B cell (primary cell): Measurements from ENCODE around the gene THSD4. TPM values are rescaled to one million over a fixed set of nuclear protein-coding genes. Genes with fewer than 3 reads are reported as not detected.

Experiments used
- ATAC-seq: fragments of 200-7000 bp; cut with Tn5 transposase; one replicate; pipeline ENCODE4 v1.10.0; 2021; ENCODE audit warnings: low read depth, mild to moderate bottlenecking, moderate number of reproducible peaks, moderate library complexity
- CTCF ChIA-PET: fragments of 350-600 bp; sonication (Branson Sonifier 250); formaldehyde crosslinking; loops from one replicate; lab custom pipeline; 2021; ENCODE audit warnings: antibody characterized with exemption, inconsistent platforms; lab: Charles Lee
- POLR2A ChIA-PET: fragments of 350-600 bp; sonication (Branson Sonifier 250); formaldehyde crosslinking; loops from one replicate; lab custom pipeline; 2021; ENCODE audit warnings: antibody characterized with exemption; lab: Charles Lee
- DNase-seq: peaks from one replicate; pipeline ENCODE4 v3.0.0; 2013
- H2AFZ ChIP-seq: 2 replicates; pipeline ENCODE4 v1.6.1; 2012; ENCODE audit warnings: mild to moderate bottlenecking, low read depth, low read length; ENCODE audit not compliant: insufficient read depth, poor library complexity, severe bottlenecking
- H3K27ac ChIP-seq, 2 donors: 1 replicate in 1 of 2; 2 replicates in 1 of 2; pipeline ENCODE4 v1.5.1; 2012 to 2013; ENCODE audit warnings: low read length in 2 of 2, mild to moderate bottlenecking in 2 of 2, moderate library complexity in 1 of 2
- H3K27me3 ChIP-seq, 4 experiments: fragments of 200-600 bp in 1 of 4; sonication (generic) in 1 of 4; replicated peaks in 1 of 4; 1 replicate in 2 of 4; 2 replicates in 2 of 4; pipeline versions ENCODE4 v1.6.1 to v1.7.0; 2013 to 2016; ENCODE audit warnings: low read length in 3 of 4, mild to moderate bottlenecking in 2 of 4, mixed read lengths in 1 of 4, moderate library complexity in 1 of 4; ENCODE audit not compliant: insufficient read depth in 4 of 4, control insufficient read depth in 3 of 4; ENCODE audit errors: control extremely low read depth in 1 of 4
- H3K36me3 ChIP-seq, 2 experiments: replicated peaks in 1 of 2; 1 replicate in 1 of 2; 2 replicates in 1 of 2; pipeline versions ENCODE4 v1.6.1 to v1.7.1; 2013; ENCODE audit warnings: low read length in 1 of 2; ENCODE audit not compliant: insufficient read depth in 2 of 2, control insufficient read depth in 1 of 2; ENCODE audit errors: control extremely low read depth in 1 of 2, extremely low read depth in 1 of 2
- H3K4me1 ChIP-seq, 2 donors: fragments of 200-600 bp in 1 of 2; sonication (generic) in 1 of 2; 1 replicate in 1 of 2; 2 replicates in 1 of 2; pipeline versions ENCODE4 v1.5.1 to v1.6.1; 2013 to 2017; ENCODE audit warnings: low read length in 2 of 2; ENCODE audit not compliant: control insufficient read depth in 2 of 2, insufficient read depth in 2 of 2
- H3K4me2 ChIP-seq: replicated peaks from 2 replicates; pipeline ENCODE3; 2012; ENCODE audit warnings: mild to moderate bottlenecking, low read depth, low read length; ENCODE audit not compliant: poor library complexity, severe bottlenecking
- H3K4me3 ChIP-seq, 5 experiments: fragments of 200-600 bp in 1 of 5; sonication (generic) in 1 of 5; 1 replicate in 3 of 5; 2 replicates in 2 of 5; pipeline versions ENCODE4 v1.5.1 to v1.7.0; 2011 to 2016; ENCODE audit warnings: low read length in 4 of 5, mild to moderate bottlenecking in 4 of 5, low read depth in 2 of 5, control low read depth in 1 of 5, moderate library complexity in 1 of 5; ENCODE audit not compliant: insufficient read depth in 1 of 5; ENCODE audit errors: control extremely low read depth in 1 of 5, extremely low read depth in 1 of 5
- H3K79me2 ChIP-seq: fragments of 200-600 bp; sonication (generic); one replicate; pipeline ENCODE4 v1.6.0; 2016; ENCODE audit warnings: low read length; ENCODE audit not compliant: control insufficient read depth, insufficient read depth
- H3K9ac ChIP-seq: fragments of 200-600 bp; sonication (generic); 2 replicates; pipeline ENCODE4 v1.6.1; 2017; ENCODE audit warnings: mild to moderate bottlenecking, low read length, moderate library complexity
- H3K9me3 ChIP-seq, 3 donors: one replicate each; pipeline versions ENCODE4 v1.6.1 to v1.7.1; 2013; ENCODE audit warnings: low read length in 2 of 3; ENCODE audit not compliant: control insufficient read depth in 2 of 3, insufficient read depth in 1 of 3; ENCODE audit errors: control extremely low read depth in 1 of 3
- H4K20me1 ChIP-seq: 2 replicates; pipeline ENCODE4 v1.6.0; 2012; ENCODE audit warnings: mild to moderate bottlenecking, low read length; ENCODE audit not compliant: insufficient read depth, control insufficient read depth, poor library complexity, severe bottlenecking
- H3K27ac Mint-ChIP-seq: one replicate; pipeline ENCODE4 v1.8.0; 2021; ENCODE audit warnings: mixed read lengths
- H3K27me3 Mint-ChIP-seq: one replicate; pipeline ENCODE4 v1.8.0; 2021; ENCODE audit warnings: mixed read lengths
- H3K4me1 Mint-ChIP-seq: one replicate; pipeline ENCODE4 v1.8.0; 2021; ENCODE audit warnings: mixed read lengths
- H3K4me3 Mint-ChIP-seq: one replicate; pipeline ENCODE4 v1.8.0; 2021; ENCODE audit warnings: mixed read lengths
- H3K9me3 Mint-ChIP-seq: one replicate; pipeline ENCODE4 v1.8.0; 2022; ENCODE audit warnings: mixed read lengths; ENCODE audit not compliant: insufficient read depth
- EZH2 ChIP-seq: IDR thresholded peaks from 2 replicates; pipeline ENCODE4 v1.6.1; 2012; ENCODE audit warnings: borderline replicate concordance, low read depth, mild to moderate bottlenecking, moderate library complexity, low read length; ENCODE audit not compliant: insufficient read depth, poor library complexity, severe bottlenecking
- WGBS: methylation state at CpG from one replicate; pipeline ENCODE4 v1.1.5; 2013; ENCODE audit warnings: missing lambda C conversion rate; ENCODE audit not compliant: insufficient coverage; 5-methylcytosine and 5-hydroxymethylcytosine counted together
- intact Hi-C: fragments of 100-400 bp; cut with micrococcal nuclease; formaldehyde crosslinking; loops from one replicate; pipeline ENCODE4 v1.10.0; 2022
- polyA plus RNA-seq: library from polyadenylated mRNA; depleted of rRNA; stranded (reverse); fragments of >200 nt; gene quantifications from 2 replicates; pipeline ENCODE4 v1.2.3, GENCODE V29; 2012
- total RNA-seq, 2 donors: library from RNA; stranded (reverse); fragments of 120-200 nt in 1 of 2; gene quantifications; 1 replicate in 1 of 2; 2 replicates in 1 of 2; pipeline versions ENCODE4 v1.2.3 to v1.2.4, GENCODE V29; 2013 to 2022
- TF ChIP-seq, protein P1 (sequence below): fragments of 200-600 bp; IDR thresholded peaks from one replicate; pipeline ENCODE4 v1.8.0; 2022; ENCODE audit warnings: antibody characterized with exemption, mild to moderate bottlenecking

THSD4 gene
- total and polyA plus RNA-seq, 2 donors (not counting 1 experiment from before 2014, with no cell fraction given): not detected

GRCh38 chr15:71379893-71380292 is 264.6 kb downstream of the THSD4 start:
- DNase-seq: no peak
- H3K4me3 ChIP-seq: no peak overlapping the region
- no peak overlapping the region for H3K4me3 Mint-ChIP-seq
- no peaks in the 10 kb centered on the region for H3K4me1 ChIP-seq
- TF ChIP-seq, protein P1, sequence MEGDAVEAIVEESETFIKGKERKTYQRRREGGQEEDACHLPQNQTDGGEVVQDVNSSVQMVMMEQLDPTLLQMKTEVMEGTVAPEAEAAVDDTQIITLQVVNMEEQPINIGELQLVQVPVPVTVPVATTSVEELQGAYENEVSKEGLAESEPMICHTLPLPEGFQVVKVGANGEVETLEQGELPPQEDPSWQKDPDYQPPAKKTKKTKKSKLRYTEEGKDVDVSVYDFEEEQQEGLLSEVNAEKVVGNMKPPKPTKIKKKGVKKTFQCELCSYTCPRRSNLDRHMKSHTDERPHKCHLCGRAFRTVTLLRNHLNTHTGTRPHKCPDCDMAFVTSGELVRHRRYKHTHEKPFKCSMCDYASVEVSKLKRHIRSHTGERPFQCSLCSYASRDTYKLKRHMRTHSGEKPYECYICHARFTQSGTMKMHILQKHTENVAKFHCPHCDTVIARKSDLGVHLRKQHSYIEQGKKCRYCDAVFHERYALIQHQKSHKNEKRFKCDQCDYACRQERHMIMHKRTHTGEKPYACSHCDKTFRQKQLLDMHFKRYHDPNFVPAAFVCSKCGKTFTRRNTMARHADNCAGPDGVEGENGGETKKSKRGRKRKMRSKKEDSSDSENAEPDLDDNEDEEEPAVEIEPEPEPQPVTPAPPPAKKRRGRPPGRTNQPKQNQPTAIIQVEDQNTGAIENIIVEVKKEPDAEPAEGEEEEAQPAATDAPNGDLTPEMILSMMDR: no peak
- TF ChIP-seq EZH2: no peak
- no peak overlapping the region for H3K4me2 ChIP-seq
- H3K79me2 ChIP-seq: no peaks in the 10 kb centered on the region
- intact Hi-C loops: no loop called here
- H3K27ac Mint-ChIP-seq: no peak overlapping the region
- no peaks in the 10 kb centered on the region for H3K27me3 ChIP-seq
- no peak overlapping the region for H3K9ac ChIP-seq
- CTCF ChIA-PET: no interaction called here
- H3K9me3 Mint-ChIP-seq: no peaks in the 10 kb centered on the region
- no peaks in the 10 kb centered on the region for H3K9me3 ChIP-seq
- no peak for ATAC-seq
- POLR2A ChIA-PET: no interaction called here
- no peaks in the 10 kb centered on the region for H3K4me1 Mint-ChIP-seq
- no CpG with 5 or more reads among the region's 2 CpGs for WGBS
- H3K36me3 ChIP-seq: no peaks in the 10 kb centered on the region
- H2AFZ ChIP-seq: no peak overlapping the region
- no peak overlapping the region for H3K27ac ChIP-seq
- H3K27me3 Mint-ChIP-seq: peaks cover 27% of the 10 kb centered on the region
- H4K20me1 ChIP-seq: no peaks in the 10 kb centered on the region

DNA sequence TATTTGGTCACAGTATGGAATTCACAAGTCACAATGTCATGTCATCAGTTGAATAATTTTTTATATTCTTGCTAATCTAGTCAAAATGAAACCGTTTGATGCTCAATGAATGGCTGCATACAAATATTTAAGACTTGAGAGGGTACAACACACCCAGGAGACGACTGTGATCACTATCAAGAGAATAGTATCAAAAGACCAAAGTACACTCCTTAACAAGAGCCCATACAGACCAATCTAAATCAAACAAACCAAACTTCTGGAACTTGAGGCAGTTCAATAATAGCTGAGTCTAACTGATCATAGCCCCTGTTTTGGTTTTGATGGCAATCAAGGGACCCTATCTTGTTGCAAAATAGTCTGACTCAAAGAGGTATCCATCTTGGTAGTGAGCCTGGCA is 265.1 kb downstream of the THSD4 start:
- Mint-ChIP-seq H3K27me3 (peaks cover 27% of the 10 kb centered on the region), H3K9me3 (no peaks in the 10 kb centered on the region), H3K4me1 (no peaks in the 10 kb centered on the region), H3K27ac (no peak overlapping the region), H3K4me3 (no peak overlapping the region)
- Histone ChIP-seq H3K27ac (no peak overlapping the region), H2AFZ (no peak overlapping the region), H3K9ac (no peak overlapping the region), H3K9me3 (no peaks in the 10 kb centered on the region), H3K27me3 (no peaks in the 10 kb centered on the region), H3K4me3 (no peak overlapping the region), H3K79me2 (no peaks in the 10 kb centered on the region), H3K36me3 (no peaks in the 10 kb centered on the region), H3K4me1 (no peaks in the 10 kb centered on the region), H3K4me2 (no peak overlapping the region), H4K20me1 (no peaks in the 10 kb centered on the region)
- no peak for ATAC-seq
- intact Hi-C loops: no loop called here
- TF ChIP-seq, protein P1: no peak
- TF ChIP-seq EZH2: no peak
- DNase-seq: no peak
- POLR2A ChIA-PET: no interaction called here
- CTCF ChIA-PET: no interaction called here
- WGBS: 83% methylated on average over 1 of the region's 2 CpGs
